ENCODE data around the gene FRMD4A.
"Not testable (repeated sequence)": the region's sequence is repeated elsewhere in the genome, so short reads cannot be mapped to it uniquely, and the experiment has no call there.

DNA sequence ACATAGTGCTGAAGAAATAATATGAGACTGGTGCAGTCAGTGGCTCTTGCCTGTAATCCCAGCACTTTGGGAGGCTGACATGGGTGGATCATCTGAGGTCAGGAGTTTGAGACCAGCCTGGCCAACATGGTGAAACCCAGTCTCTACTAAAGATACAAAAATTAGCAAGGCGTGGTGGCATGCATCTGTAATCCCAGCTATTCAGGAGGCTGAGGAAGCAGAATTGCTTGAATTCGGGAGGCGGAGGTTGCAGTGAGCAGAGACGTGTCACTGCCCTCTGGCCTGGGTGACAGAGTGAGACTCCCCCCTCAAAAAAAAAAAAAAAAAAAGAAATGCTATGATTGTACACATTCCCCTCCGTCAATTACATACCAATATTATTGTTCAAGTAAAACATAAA lies 615.1 kb downstream of the FRMD4A start:
- TF ChIP-seq, protein P1, sequence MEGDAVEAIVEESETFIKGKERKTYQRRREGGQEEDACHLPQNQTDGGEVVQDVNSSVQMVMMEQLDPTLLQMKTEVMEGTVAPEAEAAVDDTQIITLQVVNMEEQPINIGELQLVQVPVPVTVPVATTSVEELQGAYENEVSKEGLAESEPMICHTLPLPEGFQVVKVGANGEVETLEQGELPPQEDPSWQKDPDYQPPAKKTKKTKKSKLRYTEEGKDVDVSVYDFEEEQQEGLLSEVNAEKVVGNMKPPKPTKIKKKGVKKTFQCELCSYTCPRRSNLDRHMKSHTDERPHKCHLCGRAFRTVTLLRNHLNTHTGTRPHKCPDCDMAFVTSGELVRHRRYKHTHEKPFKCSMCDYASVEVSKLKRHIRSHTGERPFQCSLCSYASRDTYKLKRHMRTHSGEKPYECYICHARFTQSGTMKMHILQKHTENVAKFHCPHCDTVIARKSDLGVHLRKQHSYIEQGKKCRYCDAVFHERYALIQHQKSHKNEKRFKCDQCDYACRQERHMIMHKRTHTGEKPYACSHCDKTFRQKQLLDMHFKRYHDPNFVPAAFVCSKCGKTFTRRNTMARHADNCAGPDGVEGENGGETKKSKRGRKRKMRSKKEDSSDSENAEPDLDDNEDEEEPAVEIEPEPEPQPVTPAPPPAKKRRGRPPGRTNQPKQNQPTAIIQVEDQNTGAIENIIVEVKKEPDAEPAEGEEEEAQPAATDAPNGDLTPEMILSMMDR (IDR thresholded peaks at IDR 0.05; ENCODE audit: insufficient read depth, low read length), result not testable (repeated sequence)
- TF ChIP-seq, protein P2, sequence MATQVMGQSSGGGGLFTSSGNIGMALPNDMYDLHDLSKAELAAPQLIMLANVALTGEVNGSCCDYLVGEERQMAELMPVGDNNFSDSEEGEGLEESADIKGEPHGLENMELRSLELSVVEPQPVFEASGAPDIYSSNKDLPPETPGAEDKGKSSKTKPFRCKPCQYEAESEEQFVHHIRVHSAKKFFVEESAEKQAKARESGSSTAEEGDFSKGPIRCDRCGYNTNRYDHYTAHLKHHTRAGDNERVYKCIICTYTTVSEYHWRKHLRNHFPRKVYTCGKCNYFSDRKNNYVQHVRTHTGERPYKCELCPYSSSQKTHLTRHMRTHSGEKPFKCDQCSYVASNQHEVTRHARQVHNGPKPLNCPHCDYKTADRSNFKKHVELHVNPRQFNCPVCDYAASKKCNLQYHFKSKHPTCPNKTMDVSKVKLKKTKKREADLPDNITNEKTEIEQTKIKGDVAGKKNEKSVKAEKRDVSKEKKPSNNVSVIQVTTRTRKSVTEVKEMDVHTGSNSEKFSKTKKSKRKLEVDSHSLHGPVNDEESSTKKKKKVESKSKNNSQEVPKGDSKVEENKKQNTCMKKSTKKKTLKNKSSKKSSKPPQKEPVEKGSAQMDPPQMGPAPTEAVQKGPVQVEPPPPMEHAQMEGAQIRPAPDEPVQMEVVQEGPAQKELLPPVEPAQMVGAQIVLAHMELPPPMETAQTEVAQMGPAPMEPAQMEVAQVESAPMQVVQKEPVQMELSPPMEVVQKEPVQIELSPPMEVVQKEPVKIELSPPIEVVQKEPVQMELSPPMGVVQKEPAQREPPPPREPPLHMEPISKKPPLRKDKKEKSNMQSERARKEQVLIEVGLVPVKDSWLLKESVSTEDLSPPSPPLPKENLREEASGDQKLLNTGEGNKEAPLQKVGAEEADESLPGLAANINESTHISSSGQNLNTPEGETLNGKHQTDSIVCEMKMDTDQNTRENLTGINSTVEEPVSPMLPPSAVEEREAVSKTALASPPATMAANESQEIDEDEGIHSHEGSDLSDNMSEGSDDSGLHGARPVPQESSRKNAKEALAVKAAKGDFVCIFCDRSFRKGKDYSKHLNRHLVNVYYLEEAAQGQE (IDR thresholded peaks at IDR 0.05; ENCODE audit: insufficient replicate concordance, low read depth), result not testable (repeated sequence)

All from HL-60 (cell line).